Central memory CD4-positive, alpha-beta T cell (primary cell): ENCODE results near the gene EPHA2.
"Not testable (repeated sequence)": the region's sequence is repeated elsewhere in the genome, so short reads cannot be mapped to it uniquely, and the experiment has no call there.

Experiments used
- DNase-seq: peaks from one replicate; pipeline ENCODE4 v3.0.0; 2022

The EPHA2 gene

DNA sequence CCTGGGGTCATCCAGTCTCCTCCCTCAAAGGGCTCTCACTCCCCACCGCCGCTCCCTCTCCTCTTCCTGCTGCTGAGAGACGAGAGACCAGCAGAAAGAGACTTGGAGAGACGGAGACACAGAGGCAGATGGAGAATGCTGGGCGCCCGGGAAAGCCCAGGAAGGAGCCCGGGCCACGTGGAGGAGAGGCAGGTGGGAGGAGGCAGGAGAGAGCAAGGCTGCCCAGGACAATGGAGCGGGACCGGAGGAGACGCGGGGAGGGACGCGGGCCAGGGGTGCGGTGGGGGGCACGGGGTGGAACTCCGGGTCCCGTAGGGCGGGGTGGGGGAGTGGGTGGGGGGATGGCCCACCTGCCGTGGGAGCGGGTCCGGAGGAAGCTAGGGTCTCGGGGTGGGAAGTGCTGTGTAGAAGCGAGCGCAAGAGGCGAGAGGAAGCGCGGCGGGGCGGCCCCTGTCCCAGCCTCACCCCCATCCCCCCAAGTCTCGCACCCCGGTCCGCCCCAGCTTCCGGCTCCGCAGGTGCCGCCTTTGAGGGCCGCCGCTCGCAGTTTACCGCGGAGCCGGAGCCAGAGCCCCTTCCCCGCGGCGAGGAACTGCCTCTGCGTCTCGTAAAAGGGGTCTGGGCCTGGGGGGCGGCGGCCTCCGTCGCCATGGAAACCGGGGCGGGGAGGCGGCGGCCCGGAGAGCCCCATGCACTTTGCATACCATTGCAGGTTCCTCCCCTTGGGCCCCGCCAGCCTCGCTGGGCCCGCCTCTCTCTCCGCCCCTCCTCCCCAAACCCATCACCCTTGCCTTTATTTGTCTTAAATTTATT lies 11.7 kb upstream of the EPHA2 start:
- peak; percentile 67 for DNase-seq

DNA sequence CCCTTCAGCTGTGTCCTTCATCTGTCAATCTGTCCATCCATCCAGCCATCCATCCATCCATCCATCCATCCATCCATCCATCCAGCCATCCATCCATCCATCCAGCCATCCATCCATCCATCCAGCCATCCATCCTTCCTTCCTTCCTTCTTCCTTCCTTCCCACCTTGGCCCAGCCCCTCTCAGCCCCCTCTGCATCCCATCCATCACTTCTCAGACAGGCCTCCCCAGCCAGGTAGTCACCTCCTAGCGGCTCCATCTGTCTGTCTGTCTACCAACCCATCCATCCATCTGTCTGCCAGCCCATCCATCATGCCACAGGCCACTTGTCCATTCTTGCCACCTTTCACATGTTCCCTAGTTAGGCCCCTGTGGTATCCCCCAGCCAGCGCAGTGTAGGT lies 10.2 kb upstream of the EPHA2 start:
- no peak for DNase-seq

DNA sequence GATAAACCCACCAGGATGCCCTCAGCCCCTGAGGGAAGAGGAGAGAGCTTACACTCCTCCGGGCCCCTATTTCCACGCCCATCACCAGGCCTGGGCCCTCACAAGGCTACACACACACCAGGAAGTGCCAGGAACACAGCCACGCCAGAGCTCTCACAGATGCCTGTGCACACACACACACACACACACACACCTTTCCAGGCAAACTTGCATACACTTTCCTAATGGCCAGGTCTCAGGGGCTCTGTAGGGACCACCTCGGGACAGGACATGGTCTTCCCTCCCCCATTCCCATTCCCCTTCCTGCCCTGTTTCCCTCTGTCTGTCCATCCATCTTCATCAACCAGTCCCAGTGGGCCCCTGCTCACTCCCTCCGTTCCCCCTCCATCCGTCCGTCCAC lies 9.7 kb upstream of the EPHA2 start:
- no peak for DNase-seq

DNA sequence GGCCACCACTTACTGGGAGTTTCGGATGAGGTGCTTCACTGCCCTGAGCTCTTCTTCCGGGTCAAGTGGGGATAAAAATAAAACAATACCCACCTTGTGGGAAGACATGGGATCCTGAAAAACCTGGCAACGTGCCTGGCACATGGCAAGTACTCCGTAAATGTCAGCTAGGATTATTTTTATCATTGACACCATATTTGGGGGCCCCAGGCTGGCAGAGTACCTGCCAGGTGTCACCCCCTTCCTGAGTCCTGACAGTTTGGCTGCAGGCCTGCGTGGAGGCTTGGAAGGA lies 9.2 kb upstream of the EPHA2 start:
- no peak for DNase-seq

DNA sequence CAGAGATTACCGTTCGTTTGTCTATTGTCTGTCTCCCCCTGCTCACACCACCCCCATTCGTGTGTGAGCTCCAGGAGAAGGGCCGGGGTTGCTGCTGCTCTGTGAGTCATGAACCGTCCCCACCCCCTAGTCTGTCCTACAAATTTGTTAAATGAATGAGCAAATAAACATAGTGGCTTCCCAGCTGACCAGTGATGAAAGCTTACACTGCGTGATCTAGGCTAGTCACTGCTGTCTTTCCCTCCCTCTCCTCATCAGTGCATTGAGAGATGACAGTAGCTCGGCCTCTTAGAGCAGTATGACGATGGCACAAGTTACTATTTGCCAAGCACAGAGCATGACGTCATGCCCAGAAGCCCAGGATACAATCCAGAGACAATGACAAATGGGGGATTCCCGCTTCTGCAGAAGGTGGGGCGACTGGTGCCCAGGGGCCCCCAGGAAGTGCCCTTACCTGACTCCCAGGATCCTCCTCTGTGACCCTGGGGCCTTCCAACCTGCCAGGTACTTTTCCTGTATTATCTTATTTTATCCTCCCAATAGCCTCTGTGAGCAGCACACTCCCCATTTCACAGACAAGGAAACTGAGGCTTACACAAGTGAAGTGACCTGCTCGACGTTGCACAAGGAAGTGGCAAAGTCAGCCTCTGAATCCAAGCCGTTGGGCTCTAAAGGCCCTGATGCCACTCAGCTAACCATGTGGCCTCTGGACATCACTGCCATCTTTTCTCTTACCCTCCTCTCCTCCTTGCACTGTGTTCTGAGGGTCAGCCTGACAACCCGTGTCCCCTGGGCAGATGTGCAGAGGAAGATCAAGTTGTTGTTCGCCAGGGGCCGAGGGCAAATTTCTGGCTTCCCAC lies 8.6 kb upstream of the EPHA2 start:
- no peak for DNase-seq

DNA sequence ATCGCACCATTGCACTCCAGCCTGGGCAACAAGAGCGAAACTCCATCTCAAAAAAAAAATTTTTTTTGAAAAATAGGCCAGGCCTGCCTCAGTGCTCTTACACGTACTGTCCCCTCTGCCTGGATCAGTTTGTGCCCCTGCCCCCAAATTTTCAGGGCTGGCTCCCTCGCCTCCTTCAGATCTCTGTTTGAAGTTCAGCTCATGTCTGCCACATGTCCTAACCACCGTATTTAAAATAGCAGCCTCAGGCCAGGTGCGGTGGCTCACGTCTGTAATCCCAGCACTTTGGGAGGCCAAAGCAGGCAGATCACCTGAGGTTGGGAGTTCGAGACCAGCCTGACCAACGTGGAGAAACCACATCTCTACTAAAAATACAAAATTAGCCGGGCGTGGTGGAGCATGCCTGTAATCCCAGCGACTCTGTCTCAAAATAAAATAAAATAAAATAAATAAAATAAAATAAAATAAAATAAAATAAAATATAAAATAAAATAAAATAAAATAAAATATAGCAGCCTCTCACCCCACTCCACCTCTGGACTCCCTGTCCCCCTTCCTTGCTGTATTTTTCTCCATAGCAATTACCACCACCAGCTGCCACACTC lies 7.8 kb upstream of the EPHA2 start:
- not testable (repeated sequence) for DNase-seq

DNA sequence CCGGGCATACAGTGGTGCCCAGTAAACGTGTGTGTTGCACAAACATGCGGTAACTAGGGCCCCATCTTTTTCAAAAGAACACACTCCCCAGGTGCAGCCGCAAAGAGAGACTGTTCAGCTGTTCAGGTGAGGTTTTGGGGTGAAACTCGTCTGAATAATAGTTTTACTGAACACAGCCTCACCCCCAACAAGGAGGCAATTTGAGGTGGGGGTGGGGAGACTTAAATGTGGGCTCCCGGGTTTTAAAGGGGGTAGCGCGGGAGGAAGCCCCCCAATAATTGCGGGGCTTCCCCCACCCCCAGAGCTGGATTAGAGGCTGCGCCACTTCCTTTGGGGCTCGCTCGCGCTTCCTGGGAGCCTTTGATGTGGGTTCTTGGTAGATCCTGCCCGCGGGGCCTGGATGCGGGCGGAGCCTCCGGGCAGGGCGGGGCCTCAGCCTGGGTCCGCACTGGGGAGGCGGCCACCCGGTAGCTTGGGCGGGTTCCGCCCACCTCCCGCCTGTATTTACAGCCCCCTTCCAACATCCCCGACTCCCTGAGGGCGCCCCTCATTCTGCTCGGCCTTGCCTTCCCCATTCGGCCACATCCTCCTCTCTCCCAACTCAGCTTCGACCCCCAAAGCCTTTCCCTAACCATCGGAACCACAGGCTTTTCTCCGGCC lies 6.4 kb upstream of the EPHA2 start:
- DNase-seq: peak; percentile 72

DNA sequence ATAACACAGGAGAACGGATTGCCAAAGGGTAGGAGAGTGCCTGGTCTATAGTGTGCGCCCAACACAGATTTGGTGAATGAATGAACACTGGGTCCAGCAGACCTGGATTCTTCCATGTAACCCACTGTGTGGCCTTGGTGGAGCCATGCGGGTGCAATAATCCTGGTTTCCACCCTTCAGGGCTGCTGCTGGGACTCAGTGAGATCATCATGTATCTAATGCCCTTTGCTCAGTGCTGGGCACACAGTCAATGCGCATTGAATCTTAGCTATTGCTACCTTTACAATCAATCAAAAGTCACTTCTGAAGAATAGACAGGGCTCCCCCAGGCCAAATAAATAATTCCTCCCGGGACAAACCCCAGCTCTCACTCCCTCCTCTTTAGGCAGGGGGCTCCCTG lies 5.8 kb upstream of the EPHA2 start:
- DNase-seq: no peak

DNA sequence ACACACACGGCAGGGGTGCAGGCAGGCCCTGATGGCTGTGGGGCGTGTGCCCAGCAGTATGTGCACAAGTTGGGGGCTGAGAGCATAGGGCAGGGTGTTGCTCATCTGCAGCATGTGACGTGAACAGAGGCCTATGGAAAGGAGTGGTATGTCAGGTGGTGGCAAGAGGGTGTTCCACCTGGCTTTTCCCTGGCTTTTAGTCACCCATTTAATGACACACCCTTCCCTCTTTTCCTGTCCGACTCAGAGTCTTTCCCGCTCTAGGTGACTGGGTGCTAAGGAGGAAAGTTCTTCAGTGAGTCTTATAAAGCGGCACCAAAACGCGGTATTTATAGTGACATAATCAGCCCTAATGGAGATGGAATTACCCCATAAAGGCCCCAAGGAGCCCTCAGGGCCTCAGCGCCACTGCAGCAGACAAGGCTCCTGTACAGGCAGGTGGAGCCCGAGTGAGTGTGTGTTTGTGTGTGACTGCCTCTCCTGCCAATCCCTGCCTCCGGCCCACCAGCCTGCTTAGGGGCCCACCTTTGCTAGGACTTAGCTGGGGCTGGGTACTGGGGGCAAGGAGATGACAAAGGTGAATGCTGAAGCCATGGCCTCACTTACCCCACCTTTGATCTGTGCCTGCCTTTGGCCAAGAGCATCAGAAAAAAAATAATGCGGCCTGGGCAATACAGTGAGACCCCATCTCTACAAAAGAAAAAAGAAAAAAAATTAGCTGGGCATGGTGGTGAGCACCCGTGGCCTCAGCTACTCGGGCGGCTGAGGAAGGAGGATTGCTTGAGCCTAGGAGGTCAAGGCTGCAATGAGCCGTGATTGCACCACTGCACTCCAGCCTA lies 3.3 kb upstream of the EPHA2 start:
- no peak for DNase-seq

DNA sequence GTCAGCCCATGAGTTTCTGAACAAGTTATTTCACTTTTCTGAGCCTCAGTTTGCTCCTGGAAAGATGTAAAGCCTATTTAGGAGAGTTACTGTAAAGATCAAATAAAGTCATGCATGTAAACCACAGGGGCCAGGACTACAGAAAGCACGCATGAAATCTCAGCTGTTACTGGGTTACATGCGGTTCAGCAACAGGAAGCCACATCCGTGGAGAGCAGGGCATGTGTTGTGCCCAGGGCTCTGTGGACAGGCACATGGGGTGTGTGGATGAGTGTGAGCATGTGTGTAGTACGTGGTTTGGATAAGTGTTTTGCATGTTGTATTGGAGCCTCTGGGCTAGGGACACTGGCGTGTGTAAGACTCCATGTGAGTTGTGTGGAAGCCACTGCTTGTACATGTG lies 2.2 kb upstream of the EPHA2 start:
- DNase-seq: peak; percentile 73

DNA sequence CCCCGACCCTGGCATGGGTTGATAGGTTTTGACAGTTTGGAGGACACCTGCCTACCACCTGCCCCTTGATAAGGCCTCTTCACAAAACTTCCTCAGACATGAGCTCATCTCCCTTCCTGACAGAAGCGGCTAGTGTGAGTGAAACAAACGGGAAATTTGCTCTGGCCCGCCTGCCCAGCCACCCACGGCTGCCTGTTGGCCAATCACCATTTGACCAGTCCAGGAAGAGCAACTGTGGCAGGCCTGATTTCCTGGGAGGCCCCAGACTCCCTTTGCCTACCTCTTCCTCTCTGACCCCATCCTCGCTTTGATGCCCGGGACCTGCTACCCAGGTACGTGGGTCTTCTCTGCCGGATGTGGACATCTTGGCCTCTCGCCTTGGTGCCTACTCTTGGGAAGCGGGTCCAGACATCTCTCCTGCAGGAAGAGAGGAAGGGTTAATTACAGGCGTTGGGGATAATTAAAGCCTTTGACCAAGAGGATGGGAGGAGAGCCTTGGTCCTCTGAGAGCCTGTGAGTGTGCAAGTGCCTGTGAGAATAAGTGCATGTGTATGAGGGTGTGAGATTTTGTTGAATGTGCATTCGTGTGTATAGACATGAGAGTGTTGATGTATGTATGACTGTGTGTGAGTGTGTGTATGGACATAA lies 1.1 kb upstream of the EPHA2 start:
- no peak for DNase-seq

DNA sequence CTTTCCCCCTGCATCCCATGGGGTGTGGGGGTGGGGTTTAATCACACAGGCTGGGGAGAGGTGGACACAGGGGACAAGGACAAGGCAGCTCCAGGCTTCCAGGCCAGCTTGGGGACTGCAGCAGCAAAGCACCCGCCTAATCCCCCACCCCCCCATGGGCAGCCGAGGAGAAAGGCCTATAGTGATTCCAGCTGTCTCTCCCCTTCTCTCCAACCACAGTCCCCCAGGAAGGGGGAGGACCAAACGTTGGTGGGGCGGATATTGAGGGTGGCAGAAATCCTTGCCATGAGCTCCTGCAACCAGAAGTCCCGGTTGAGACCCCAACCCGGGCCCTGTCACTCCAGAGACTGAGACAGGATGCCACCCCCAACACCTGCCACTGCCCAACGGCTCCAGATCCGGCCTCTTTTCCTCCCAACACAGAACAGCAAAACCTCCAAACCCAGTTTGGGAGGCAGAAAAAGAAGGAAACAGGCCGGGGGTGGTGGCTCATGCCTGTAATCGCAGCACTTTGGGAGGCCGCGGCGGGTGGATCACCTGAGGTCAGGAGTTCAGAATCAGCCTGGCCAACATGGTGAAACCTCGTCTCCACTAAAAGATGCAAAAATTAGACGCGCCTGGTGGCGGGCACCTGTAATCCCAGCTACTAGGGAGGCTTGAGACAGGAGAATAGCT lies 1.7 kb downstream of the EPHA2 start:
- no peak for DNase-seq

DNA sequence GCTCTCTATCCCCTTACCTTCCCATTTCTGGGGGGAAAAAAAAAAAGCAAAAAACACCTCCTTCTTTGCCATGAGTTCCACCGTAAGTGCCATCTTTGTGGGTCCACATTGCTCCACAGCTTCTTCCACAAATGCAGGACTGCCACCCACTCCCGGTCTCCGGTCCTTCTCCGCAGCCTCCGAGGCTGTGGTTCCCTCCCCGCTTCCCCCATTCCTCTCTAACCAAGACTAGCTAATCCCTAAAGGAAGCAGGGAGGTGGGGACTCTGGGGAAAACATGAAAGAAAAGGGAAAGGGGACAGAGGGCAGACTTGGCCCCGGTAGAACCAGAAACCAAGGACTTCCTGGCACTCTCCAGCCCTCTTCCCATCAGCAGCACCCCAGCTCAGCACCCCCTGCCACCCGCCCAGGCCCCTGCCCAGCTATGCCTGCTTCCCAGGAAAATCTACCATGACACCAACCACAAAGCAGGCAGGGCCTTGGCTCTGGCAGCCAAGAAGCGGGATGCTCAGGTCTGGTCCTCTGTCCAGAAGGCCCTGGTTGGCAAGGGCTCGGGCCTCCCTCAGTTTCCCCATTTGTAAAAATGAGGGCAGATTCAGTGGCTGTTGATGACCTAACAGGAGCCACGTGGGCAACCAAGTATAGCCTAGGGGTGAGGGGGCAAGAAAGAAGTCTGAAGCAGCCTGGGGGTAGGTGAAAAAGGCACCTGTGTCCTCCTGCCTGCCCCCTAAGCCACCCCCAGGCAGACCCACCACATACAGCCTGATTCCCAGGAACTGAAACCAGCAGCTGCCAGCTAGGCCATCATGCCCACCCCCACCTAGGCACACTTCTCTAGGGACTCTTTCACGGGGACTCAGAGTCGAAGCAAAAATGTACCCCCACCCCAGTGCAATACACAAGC lies 2.5 kb downstream of the EPHA2 start:
- no peak for DNase-seq

DNA sequence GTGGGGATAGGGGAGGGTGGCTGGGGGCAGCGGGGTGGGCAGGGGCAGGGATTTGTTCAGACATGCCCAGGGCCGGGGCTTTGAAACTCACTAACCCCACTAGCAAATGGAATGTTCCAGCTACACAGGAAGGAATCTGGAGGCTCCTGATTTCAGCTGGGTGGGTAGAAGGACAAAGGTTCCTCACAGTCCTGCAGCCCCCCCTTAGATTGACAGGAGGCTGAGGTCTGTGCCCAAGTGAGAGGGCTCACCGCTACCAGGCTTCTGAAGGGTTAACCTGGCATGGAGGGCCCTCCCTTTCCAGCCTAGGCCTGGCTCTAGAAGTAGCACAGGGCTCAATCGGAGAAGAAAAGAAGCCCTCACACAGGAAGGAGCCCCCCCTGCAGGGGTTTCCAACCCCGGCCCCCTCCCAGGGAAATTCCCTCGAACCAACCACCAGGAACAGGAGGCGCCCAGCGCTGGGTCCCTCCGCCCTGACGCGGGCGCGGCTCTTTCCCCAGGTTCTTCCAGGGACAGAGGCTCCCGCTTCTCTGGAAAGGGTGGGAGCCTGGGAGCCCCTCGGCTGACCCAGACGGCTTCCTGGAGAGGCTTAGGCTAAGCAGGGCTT lies 3.3 kb downstream of the EPHA2 start:
- DNase-seq: no peak

DNA sequence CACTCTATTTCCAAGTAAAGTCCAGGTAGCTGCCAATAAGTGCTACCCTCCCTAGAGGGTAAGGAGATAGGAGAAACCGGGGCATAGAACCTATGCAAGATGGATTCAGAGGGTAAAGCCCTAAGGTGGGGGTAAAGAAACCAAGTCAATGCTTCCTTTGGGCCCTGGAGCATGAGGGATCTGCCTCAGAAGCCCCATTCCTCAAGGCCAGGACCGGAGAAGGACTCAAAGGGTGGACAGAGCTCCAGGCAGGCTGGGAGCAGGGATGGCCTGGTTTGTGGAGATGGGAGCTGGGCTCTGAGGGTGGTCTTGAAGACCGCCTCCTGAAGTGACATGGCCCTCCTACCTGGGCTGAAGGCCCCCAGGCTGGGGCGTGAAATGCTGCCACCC lies 3.9 kb downstream of the EPHA2 start:
- no peak for DNase-seq

DNA sequence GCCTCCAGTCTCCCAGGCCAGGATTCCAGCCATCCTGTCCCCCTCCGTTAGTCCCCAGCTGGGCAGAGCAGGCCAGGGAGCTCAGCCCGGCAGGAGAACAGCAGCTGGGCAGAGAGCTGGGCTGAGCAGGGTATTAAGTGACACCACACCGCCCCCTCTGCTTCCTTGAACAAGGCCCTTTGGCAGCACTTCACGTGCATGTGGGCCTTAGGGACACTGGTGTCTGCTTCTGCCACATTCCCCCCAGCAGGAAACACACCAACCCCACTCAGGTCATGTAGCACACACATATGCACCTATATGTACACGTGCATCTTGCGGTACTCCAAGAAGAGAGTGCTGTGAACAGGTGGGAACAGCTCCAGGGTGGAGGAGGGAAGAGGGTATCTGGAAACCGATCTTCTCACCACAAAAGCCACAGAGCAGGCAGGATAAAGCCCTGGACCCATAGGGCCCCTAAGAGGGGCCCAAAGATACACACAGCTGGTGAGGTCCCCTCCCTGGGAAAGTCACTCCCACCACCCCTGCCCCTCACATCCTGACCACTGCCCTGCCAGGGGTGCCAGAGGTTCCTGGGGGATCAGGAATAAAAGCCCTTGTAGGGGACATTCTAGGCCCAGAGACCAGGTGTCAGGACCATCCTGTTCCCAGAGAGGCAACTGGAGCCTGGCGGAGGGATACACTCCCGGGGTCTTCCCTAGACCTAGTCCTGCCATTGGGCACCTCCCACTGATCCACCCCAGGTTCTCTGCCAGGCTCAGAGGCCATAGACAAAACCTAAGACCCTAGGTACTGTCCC lies 4.5 kb downstream of the EPHA2 start:
- no peak for DNase-seq

DNA sequence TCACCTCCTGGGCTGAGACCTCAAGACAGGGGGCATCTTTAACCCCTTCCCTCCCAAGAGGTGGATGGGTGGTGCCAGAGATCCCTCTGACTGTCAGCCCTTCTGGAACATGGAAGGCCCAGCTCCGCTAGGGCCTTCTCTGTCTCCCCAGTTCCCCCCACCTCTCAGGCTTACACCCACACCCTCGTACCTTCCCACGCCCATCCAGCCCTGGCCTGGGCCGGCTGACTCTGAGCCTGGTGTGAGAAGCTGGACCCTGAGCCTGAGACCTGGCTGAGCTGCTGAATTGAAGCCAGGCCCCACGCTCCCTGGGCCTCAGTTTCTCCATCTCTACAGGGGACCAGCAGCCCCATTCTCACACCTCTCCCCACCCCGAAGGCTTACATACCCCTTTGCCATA lies 5.4 kb downstream of the EPHA2 start:
- no peak for DNase-seq

DNA sequence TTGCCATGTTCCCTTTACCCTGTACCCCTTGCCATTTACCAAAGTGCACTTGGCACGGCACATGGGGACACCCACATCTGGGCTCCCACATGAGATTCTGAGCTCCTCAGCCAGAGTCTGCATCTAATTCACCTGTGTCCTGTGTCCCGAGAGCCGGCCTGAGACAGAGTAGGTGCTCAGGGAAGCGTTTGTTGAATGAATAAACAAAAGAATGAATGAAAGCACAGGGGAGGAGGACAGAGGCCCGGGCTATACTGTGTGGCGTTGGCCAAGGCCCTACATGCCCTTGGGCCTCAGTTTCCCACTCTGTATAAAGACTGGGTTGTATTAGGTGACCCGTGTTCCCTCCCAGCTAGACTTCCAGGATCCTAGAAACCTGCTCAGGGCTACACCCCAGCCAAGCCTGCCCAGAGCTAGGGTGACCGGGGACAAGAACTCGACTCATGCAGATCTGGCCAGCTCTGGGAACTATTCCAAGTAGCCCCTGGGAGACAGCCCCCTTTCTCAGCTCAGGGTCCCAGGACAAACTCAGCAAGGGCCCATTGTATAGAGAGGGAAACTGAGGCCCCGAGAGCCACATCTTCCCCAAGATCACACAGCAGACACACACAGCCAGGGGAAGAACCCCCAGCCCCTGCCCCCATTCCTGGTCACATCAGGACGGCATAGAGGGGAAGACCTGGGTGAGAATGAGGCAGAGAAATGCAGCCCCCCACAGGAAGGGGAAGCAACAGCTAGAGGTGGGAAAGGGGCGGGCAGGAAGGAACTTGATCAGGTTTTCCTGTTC lies 6.0 kb downstream of the EPHA2 start:
- no peak for DNase-seq
